ENCODE measurements around the gene LDLRAD2. TPM values are rescaled to one million over a fixed set of nuclear protein-coding genes. Genes with fewer than 3 reads are reported as not detected.

LDLRAD2 gene
- total RNA-seq, 1 experiment from 2014 or later, result 1.0 TPM

DNA sequence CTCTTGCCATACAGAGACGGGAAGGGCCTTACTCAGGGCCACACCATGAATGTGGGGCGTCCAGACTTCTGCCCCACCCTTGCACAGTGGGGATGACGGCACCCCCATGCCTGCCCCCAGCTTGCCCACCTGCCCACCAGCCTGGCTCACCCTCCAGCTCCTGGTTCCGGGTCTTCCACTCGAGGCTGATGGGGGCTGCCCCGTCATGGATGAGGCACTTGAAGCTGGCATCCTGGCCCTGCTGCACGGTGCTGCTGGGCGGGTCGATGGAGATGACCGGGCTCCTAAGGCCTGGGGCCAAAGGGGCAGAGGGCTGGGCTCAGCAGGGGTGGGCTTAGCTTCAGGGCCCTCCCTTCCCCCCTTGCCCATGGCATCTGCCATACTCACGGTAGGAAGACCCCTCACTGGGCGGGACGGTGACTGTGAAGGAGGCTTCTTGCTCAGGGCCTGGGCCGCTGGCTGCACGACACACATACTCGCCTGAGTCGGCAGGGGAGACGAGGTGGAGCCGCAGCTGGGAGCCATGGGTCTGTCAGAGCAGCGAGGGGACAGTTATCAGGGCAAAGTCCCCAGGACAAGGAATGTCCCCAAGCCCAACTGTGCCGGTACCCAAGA lies 29.9 kb downstream of the LDLRAD2 start:
- Histone ChIP-seq H2BK12ac (ENCODE audit: insufficient read length, low read depth, low read length) (no peak overlapping the region), H2BK120ac (ENCODE audit: low read depth, low read length, poor library complexity, severe bottlenecking) (no peak overlapping the region), H3K9me3 (ENCODE audit: control insufficient read depth, low read depth, low read length) (no peaks in the 10 kb centered on the region), H3K4me2 (ENCODE audit: insufficient read depth, insufficient read length, low read length) (no peak overlapping the region), H3K4ac (ENCODE audit: low read depth, low read length) (no peak overlapping the region), H2BK5ac (ENCODE audit: insufficient read length, low read length) (no peak overlapping the region), H4K5ac (ENCODE audit: insufficient read length, low read depth, low read length) (no peak overlapping the region), H2AK5ac (ENCODE audit: insufficient read length, low read length) (no peak overlapping the region), H3K14ac (ENCODE audit: insufficient read depth, low read length) (no peak overlapping the region), H2BK20ac (ENCODE audit: low read depth, low read length, poor library complexity, severe bottlenecking) (no peak overlapping the region), H3K4me1 (ENCODE audit: insufficient read depth, low read length) (no peaks in the 10 kb centered on the region), H3K18ac (ENCODE audit: insufficient read length, low read depth, low read length) (no peak overlapping the region), H2BK15ac (ENCODE audit: low read depth, low read length) (no peak overlapping the region), H4K91ac (ENCODE audit: insufficient read length, low read depth, low read length) (no peak overlapping the region), H3K56ac (ENCODE audit: insufficient read length, low read depth, low read length) (no peak overlapping the region), H3K23me2 (ENCODE audit: insufficient read length, low read depth, low read length, poor library complexity, severe bottlenecking) (no peaks in the 10 kb centered on the region), H3K9ac (ENCODE audit: extremely low read depth, insufficient read length, low read length) (no peak overlapping the region), H4K8ac (replicated peaks; ENCODE audit: insufficient read length, low read depth, low read length) (no peak overlapping the region), H3K23ac (ENCODE audit: insufficient read length, low read depth, low read length) (no peak overlapping the region), H3K79me1 (ENCODE audit: insufficient read depth, low read depth, low read length, poor library complexity, severe bottlenecking) (no peaks in the 10 kb centered on the region), H2AFZ (ENCODE audit: low read length) (no peak overlapping the region), H4K20me1 (ENCODE audit: control insufficient read depth, insufficient read depth, insufficient read length) (no peaks in the 10 kb centered on the region), H3K27ac (ENCODE audit: insufficient read length, low read depth, low read length) (no peak overlapping the region), H3T11ph (ENCODE audit: low read length) (no peak overlapping the region), H3K79me2 (ENCODE audit: insufficient read depth, low read length) (no peaks in the 10 kb centered on the region), H3K27me3 (ENCODE audit: insufficient read depth, low read length) (no peaks in the 10 kb centered on the region)
- H3K9me3 Mint-ChIP-seq, result no peaks in the 10 kb centered on the region
- H3K4me1 Mint-ChIP-seq, result no peaks in the 10 kb centered on the region
- H3K36me3 Mint-ChIP-seq (ENCODE audit: insufficient read depth in 1 of 3, low read depth in 3 of 3), result peaks cover 12 to 55% (median 51%) of the 10 kb centered on the region in 3 experiments; a peak in 6 of 7 replicates
- H3K27me3 Mint-ChIP-seq (ENCODE audit: low read depth), result no peaks in the 10 kb centered on the region; the same call in 1 of the 2 replicates
- TF ChIP-seq, protein P1, sequence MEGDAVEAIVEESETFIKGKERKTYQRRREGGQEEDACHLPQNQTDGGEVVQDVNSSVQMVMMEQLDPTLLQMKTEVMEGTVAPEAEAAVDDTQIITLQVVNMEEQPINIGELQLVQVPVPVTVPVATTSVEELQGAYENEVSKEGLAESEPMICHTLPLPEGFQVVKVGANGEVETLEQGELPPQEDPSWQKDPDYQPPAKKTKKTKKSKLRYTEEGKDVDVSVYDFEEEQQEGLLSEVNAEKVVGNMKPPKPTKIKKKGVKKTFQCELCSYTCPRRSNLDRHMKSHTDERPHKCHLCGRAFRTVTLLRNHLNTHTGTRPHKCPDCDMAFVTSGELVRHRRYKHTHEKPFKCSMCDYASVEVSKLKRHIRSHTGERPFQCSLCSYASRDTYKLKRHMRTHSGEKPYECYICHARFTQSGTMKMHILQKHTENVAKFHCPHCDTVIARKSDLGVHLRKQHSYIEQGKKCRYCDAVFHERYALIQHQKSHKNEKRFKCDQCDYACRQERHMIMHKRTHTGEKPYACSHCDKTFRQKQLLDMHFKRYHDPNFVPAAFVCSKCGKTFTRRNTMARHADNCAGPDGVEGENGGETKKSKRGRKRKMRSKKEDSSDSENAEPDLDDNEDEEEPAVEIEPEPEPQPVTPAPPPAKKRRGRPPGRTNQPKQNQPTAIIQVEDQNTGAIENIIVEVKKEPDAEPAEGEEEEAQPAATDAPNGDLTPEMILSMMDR (conservative IDR thresholded peaks at IDR 0.05), result no peak
- DNase-seq, result no peak
- H3K4me3 Mint-ChIP-seq, result no peak overlapping the region
- H3K27ac Mint-ChIP-seq, result no peak overlapping the region; a peak in 2 of 7 replicates
- WGBS (ENCODE audit: extremely low coverage, insufficient read length, low lambda C conversion rate), result no CpG with 5 or more reads among the region's 21 CpGs
